Natural killer cell (primary cell): ENCODE data around the gene ACOT11. TPM values are rescaled to one million over a fixed set of nuclear protein-coding genes. Genes with fewer than 3 reads are reported as not detected.

ENCODE experiments used
- ATAC-seq, 3 donors: fragments of 150-1000 bp in 2 of 3; fragments of 200-7000 bp in 1 of 3; cut with Tn5 transposase; 1 replicate in 1 of 3; 2 replicates in 2 of 3; pipeline ENCODE4 v1.10.0; 2021; ENCODE audit warnings: mild to moderate bottlenecking in 2 of 3, moderate library complexity in 2 of 3
- DNase-seq, 2 donors: peaks; one replicate each; pipeline versions ENCODE4 v3.0.0 to v3.0.0-alpha.2; 2013 to 2021; ENCODE audit warnings: mixed read lengths in 1 of 2
- H3K27ac ChIP-seq: one replicate; pipeline ENCODE4 v1.5.1; 2013; ENCODE audit warnings: mild to moderate bottlenecking, low read length
- H3K27me3 ChIP-seq: one replicate; pipeline ENCODE4 v1.6.1; 2013; ENCODE audit warnings: low read length; ENCODE audit not compliant: control insufficient read depth, insufficient read depth
- H3K36me3 ChIP-seq: one replicate; pipeline ENCODE4 v1.6.1; 2013; ENCODE audit warnings: low read length; ENCODE audit not compliant: control insufficient read depth, insufficient read depth
- H3K4me1 ChIP-seq: one replicate; pipeline ENCODE4 v1.6.1; 2013; ENCODE audit warnings: low read length; ENCODE audit not compliant: control insufficient read depth, insufficient read depth
- H3K4me3 ChIP-seq: one replicate; pipeline ENCODE4 v1.5.1; 2013; ENCODE audit warnings: low read length
- H3K9me3 ChIP-seq: one replicate; pipeline ENCODE4 v1.6.1; 2013; ENCODE audit warnings: low read length; ENCODE audit not compliant: control insufficient read depth, insufficient read depth
- H3K27ac Mint-ChIP-seq, 2 donors: one replicate each; pipeline ENCODE4 v1.8.0; 2022; ENCODE audit warnings: mild to moderate bottlenecking in 2 of 2, mixed read lengths in 2 of 2, moderate library complexity in 1 of 2
- H3K27me3 Mint-ChIP-seq, 2 donors: one replicate each; pipeline ENCODE4 v1.8.0; 2022; ENCODE audit warnings: low read depth in 2 of 2, mixed read lengths in 2 of 2
- H3K36me3 Mint-ChIP-seq: one replicate; pipeline ENCODE4 v1.8.0; 2022; ENCODE audit warnings: mixed read lengths
- H3K4me1 Mint-ChIP-seq, 2 donors: one replicate each; pipeline ENCODE4 v1.8.0; 2022; ENCODE audit warnings: mixed read lengths in 2 of 2
- H3K4me3 Mint-ChIP-seq: one replicate; pipeline ENCODE4 v1.8.0; 2022; ENCODE audit warnings: mild to moderate bottlenecking, moderate library complexity, mixed read lengths
- H3K9me3 Mint-ChIP-seq, 2 donors: one replicate each; pipeline ENCODE4 v1.8.0; 2022; ENCODE audit warnings: mixed read lengths in 2 of 2
- WGBS: methylation state at CpG from one replicate; pipeline ENCODE4 v1.1.7; 2013; ENCODE audit warnings: missing lambda C conversion rate; ENCODE audit not compliant: insufficient coverage; 5-methylcytosine and 5-hydroxymethylcytosine counted together
- intact Hi-C: fragments of 100-400 bp; cut with micrococcal nuclease; formaldehyde crosslinking; loops from one replicate; pipeline ENCODE4 v1.14.2; 2022
- total RNA-seq, 4 donors: library from RNA; stranded (reverse); fragments of 120-200 nt in 1 of 4; gene quantifications; one replicate each; pipeline versions ENCODE4 v1.2.3 to v1.2.4, GENCODE V29; 2013 to 2022
- TF ChIP-seq, protein P1 (sequence below): fragments of 200-600 bp; IDR thresholded peaks from one replicate; pipeline ENCODE4 v1.8.0; 2022; ENCODE audit warnings: antibody characterized with exemption

ACOT11 gene
- total RNA-seq, 3 donors from 2014 or later (not counting 1 experiment from before 2014, with no cell fraction given): 0.61 to 1.2 (median 0.85) TPM

DNA sequence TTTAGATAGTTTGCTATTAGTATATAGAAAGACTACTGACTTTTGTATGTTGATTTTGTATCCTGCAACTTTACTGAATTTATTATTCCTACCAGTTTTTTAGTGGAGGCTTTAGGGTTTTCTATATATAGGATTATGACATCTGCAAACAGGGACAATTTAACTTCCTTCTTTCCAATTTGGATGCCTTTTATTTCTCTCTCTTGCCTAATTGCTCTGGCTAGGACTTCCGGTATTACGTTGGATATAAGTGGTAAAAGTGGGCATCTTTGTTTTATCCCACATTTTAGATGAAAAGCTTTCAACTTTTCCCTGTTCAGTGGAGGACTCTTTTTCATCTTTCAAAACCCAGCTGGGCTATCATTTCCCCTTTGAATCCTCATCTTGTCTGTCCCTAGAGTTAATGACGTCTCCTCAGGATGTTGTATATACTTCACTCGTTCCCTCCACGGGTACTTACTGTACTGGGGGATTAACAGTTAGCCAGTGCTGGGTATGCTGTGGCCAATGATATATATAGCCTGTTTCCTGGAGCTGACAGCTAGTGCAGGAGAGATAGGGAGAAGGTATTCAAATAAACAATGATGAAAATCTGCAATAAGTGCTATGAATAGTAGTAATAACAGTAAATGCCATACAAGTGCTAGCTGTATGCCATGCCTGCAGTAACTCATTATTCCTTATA, 9.8 kb downstream of the ACOT11 start:
- Mint-ChIP-seq H3K27ac (no peak overlapping the region), H3K9me3 (no peaks in the 10 kb centered on the region), H3K4me3 (no peak overlapping the region), H3K4me1 (no peaks in the 10 kb centered on the region), H3K27me3 (peaks cover 6 to 11% of the 10 kb centered on the region in 2 donors), H3K36me3 (no peaks in the 10 kb centered on the region)
- H3K4me3 ChIP-seq: no peak overlapping the region
- intact Hi-C loops: no loop called here
- no peaks in the 10 kb centered on the region for H3K9me3 ChIP-seq
- peaks cover 3% of the 10 kb centered on the region for H3K27me3 ChIP-seq
- H3K36me3 ChIP-seq: no peaks in the 10 kb centered on the region
- DNase-seq (no peak), ATAC-seq (no peak)
- WGBS: 32% methylated on average over 4 of the region's 5 CpGs
- H3K4me1 ChIP-seq: no peaks in the 10 kb centered on the region
- TF ChIP-seq, protein P1, sequence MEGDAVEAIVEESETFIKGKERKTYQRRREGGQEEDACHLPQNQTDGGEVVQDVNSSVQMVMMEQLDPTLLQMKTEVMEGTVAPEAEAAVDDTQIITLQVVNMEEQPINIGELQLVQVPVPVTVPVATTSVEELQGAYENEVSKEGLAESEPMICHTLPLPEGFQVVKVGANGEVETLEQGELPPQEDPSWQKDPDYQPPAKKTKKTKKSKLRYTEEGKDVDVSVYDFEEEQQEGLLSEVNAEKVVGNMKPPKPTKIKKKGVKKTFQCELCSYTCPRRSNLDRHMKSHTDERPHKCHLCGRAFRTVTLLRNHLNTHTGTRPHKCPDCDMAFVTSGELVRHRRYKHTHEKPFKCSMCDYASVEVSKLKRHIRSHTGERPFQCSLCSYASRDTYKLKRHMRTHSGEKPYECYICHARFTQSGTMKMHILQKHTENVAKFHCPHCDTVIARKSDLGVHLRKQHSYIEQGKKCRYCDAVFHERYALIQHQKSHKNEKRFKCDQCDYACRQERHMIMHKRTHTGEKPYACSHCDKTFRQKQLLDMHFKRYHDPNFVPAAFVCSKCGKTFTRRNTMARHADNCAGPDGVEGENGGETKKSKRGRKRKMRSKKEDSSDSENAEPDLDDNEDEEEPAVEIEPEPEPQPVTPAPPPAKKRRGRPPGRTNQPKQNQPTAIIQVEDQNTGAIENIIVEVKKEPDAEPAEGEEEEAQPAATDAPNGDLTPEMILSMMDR: no peak
- H3K27ac ChIP-seq: no peak overlapping the region

DNA sequence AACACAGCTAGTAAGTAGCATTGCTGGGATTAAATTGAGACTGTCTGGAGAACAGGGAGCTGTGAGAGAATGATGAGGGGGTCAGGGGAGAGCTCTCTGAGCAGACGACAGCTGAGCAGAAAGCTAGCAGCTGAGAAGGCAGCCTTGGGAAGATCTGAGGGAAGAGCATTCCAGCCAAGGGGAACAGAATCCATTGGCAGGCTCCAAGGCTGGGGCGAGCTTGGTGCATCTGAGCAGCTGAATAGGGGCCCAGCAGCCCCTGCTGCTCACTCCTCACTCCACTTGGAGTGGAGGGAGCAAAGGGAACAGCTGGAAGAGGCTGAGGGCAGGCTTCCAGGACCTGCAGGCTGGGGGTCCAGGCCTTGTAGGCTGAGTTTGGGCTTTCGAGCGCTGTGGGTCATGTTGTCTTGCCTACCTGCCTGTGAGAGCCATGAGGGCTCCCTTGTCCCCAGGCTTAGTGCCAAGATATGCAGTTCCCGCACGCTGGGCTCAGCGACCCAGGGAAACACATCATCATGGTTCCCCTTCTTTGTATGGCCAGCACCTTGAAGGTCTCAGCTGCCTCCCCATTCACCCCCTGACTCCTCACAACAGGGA, 10.5 kb downstream of the ACOT11 start:
- peaks cover 3% of the 10 kb centered on the region for H3K27me3 ChIP-seq
- H3K9me3 Mint-ChIP-seq: no peaks in the 10 kb centered on the region
- intact Hi-C loops: no loop called here
- no peak overlapping the region for H3K27ac ChIP-seq
- no peak for ATAC-seq
- H3K27ac Mint-ChIP-seq: no peak overlapping the region
- TF ChIP-seq, protein P1: no peak
- H3K4me3 ChIP-seq: no peak overlapping the region
- no peaks in the 10 kb centered on the region for H3K36me3 ChIP-seq
- H3K4me1 ChIP-seq: no peaks in the 10 kb centered on the region
- no peaks in the 10 kb centered on the region for H3K36me3 Mint-ChIP-seq
- H3K4me3 Mint-ChIP-seq: no peak overlapping the region
- 84% methylated on average over 7 of the region's 7 CpGs for WGBS
- H3K9me3 ChIP-seq: no peaks in the 10 kb centered on the region
- H3K27me3 Mint-ChIP-seq: peaks cover 6 to 11% of the 10 kb centered on the region in 2 donors
- DNase-seq: no peak
- H3K4me1 Mint-ChIP-seq: no peaks in the 10 kb centered on the region

DNA sequence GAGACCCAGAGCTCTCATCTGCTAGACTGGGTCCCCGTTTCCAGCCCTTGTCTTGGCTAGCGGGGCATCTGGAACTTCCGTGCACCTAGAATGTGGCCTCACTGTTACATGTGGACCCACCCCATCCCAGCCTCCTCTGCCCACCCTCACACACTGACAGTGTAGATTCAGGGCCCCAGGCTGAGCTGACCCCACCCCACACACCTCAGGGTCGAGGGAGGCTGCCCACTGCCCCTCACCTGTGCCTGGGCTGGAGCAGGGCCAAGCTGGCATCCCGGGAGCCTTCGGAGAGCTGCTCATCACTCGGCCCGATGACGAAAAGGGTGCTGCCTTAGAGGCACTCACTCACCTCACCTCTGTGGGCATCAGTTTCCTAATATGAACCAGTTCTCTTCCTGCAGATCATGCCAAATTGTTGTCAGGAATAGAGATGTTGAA, 11.1 kb downstream of the ACOT11 start:
- Histone ChIP-seq H3K4me3 (no peak overlapping the region), H3K36me3 (no peaks in the 10 kb centered on the region), H3K9me3 (no peaks in the 10 kb centered on the region), H3K27me3 (peaks cover 3% of the 10 kb centered on the region), H3K27ac (no peak overlapping the region), H3K4me1 (no peaks in the 10 kb centered on the region)
- Mint-ChIP-seq H3K27me3 (peaks cover 6 to 11% of the 10 kb centered on the region in 2 donors), H3K9me3 (no peaks in the 10 kb centered on the region), H3K36me3 (no peaks in the 10 kb centered on the region), H3K27ac (no peak overlapping the region), H3K4me1 (no peaks in the 10 kb centered on the region), H3K4me3 (no peak overlapping the region)
- TF ChIP-seq, protein P1: no peak
- intact Hi-C loops: no loop called here
- DNase-seq (no peak), ATAC-seq (no peak)
- whole genome bisulfite sequencing: 56% methylated on average over 9 of the region's 9 CpGs
